ENCODE results near the gene MCC. TPM values are rescaled to one million over a fixed set of nuclear protein-coding genes. Genes with fewer than 3 reads are reported as not detected.

Gene MCC
- total RNA-seq, 1 donor from 2014 or later = 20.6 TPM

- H3K9me3 ChIP-seq = no peaks in the 10 kb centered on the region
- ATAC-seq (no peak), DNase-seq (no peak)
- no peaks in the 10 kb centered on the region for H3K4me1 ChIP-seq
- no peaks in the 10 kb centered on the region for H3K36me3 ChIP-seq
- TF ChIP-seq, protein P1, sequence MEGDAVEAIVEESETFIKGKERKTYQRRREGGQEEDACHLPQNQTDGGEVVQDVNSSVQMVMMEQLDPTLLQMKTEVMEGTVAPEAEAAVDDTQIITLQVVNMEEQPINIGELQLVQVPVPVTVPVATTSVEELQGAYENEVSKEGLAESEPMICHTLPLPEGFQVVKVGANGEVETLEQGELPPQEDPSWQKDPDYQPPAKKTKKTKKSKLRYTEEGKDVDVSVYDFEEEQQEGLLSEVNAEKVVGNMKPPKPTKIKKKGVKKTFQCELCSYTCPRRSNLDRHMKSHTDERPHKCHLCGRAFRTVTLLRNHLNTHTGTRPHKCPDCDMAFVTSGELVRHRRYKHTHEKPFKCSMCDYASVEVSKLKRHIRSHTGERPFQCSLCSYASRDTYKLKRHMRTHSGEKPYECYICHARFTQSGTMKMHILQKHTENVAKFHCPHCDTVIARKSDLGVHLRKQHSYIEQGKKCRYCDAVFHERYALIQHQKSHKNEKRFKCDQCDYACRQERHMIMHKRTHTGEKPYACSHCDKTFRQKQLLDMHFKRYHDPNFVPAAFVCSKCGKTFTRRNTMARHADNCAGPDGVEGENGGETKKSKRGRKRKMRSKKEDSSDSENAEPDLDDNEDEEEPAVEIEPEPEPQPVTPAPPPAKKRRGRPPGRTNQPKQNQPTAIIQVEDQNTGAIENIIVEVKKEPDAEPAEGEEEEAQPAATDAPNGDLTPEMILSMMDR (IDR thresholded peaks at IDR 0.05) = no peak
- intact Hi-C loops (cut with DNase I) = no loop called here
- no peaks in the 10 kb centered on the region for H3K27me3 ChIP-seq (ENCODE audit: low read depth)
- no peak overlapping the region for H3K4me3 ChIP-seq
- no peak overlapping the region for H3K27ac ChIP-seq
These were observed 354.9 kb downstream of the MCC start for GRCh38 chr5:113133211-113133975.

DNA sequence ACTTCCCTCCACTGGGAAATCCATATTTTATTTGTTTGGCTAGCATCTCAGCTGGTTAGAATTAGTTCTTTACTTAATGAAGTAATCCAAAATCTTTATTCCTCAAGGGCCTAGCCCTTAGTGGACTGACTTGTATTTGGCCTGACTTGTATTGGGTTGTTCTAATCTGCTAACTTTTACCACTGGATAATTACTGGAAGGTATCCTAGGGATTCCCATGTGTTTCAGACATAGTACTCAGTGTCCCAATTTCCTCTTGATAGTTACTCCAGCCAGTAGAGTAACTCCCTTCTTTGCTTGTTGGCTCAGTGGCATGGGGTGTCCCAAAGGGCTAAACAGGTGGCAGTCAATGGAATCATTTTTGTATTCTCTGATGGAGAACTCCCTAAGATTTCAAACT lies 355.7 kb downstream of the MCC start:
- no peak for ATAC-seq

DNA sequence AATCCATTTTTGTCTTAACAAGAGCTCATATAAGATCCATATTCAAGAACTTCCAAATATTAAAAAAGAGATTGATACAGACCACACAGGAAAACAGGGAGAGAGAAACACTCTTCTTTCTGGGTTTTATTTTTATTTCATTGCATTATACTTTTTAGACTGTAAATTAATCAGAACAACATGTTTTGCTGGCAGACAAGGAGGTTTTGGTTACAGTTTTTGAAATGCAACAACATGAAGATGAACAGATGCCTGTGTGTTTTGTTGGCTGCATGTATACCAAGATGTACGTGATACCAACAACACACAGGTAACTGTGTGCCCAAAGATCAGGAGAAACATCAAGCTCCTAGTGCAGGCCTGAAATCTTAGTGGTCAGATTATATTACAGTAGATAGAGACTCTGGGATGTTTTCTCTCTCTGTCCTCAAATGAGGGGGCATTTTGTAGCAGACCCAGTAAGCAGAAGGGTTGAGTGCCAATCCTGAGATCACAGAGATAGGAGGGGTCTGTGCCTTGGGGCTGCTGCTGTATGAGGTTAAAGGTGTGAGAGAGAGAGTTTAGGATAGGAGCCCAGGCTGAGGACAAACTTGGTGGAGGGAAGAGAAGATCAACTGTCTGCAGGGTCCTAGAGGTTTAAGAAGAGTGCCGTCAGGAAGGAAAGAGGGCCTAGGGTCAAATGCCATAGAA lies 359.5 kb downstream of the MCC start:
- Histone ChIP-seq H3K27me3 (ENCODE audit: low read depth) (no peaks in the 10 kb centered on the region), H3K4me3 (no peak overlapping the region), H3K4me1 (no peaks in the 10 kb centered on the region), H3K27ac (no peak overlapping the region), H3K36me3 (no peaks in the 10 kb centered on the region), H3K9me3 (no peaks in the 10 kb centered on the region)
- TF ChIP-seq, protein P1 (IDR thresholded peaks at IDR 0.05) = no peak
- ATAC-seq = no peak
- intact Hi-C loops (cut with DNase I) = no loop called here
- no peak for DNase-seq

More for the DNA sequence above, 355.7 kb downstream of the MCC start:
- Histone ChIP-seq H3K27ac (no peak overlapping the region), H3K9me3 (no peaks in the 10 kb centered on the region), H3K4me3 (no peak overlapping the region), H3K36me3 (no peaks in the 10 kb centered on the region), H3K4me1 (no peaks in the 10 kb centered on the region), H3K27me3 (ENCODE audit: low read depth) (no peaks in the 10 kb centered on the region)
- TF ChIP-seq, protein P1 (IDR thresholded peaks at IDR 0.05) = no peak
- intact Hi-C loops (cut with DNase I) = no loop called here
- DNase-seq = no peak

DNA sequence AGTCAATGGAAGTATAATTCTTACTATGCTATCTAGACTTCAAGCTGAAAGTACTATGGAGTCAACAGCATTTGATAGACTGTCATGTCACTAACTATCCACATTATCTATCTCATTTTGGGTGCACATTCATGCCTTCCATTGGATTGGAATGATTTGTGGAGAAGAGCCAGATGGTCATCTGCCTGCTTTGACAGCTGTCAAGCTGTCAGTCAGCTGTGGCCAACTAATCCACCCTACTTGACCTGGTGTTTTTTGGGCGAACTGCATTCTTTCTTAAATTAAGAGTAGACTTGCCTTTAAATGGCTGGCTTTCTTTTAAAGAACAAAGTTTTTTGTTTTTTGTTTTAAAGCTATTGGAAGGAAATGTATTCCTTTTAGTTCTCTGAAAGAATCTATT lies 360.2 kb downstream of the MCC start:
- DNase-seq (no peak), ATAC-seq (no peak)
- Histone ChIP-seq H3K9me3 (no peaks in the 10 kb centered on the region), H3K27me3 (ENCODE audit: low read depth) (no peaks in the 10 kb centered on the region), H3K4me3 (no peak overlapping the region), H3K36me3 (no peaks in the 10 kb centered on the region), H3K27ac (no peak overlapping the region), H3K4me1 (no peaks in the 10 kb centered on the region)
- intact Hi-C loops (cut with DNase I) = no loop called here
- TF ChIP-seq, protein P1 (IDR thresholded peaks at IDR 0.05) = no peak

GRCh38 chr5:113127021-113127420 lies 361.2 kb downstream of the MCC start:
- intact Hi-C loops (cut with DNase I) = no loop called here
- Histone ChIP-seq H3K27me3 (ENCODE audit: low read depth) (no peaks in the 10 kb centered on the region), H3K4me3 (no peak overlapping the region), H3K9me3 (no peaks in the 10 kb centered on the region), H3K4me1 (no peaks in the 10 kb centered on the region), H3K27ac (no peak overlapping the region), H3K36me3 (no peaks in the 10 kb centered on the region)
- TF ChIP-seq, protein P1 (IDR thresholded peaks at IDR 0.05) = no peak
- DNase-seq = no peak
- ATAC-seq = no peak
